Parathyroid adenoma (tissue), 2 donors: ENCODE results near the gene IL1RAPL2.

Experiments
- H2AFZ ChIP-seq: fragments of 300-600 bp; sonication (generic); one replicate; pipeline ENCODE4 v1.7.0; 2017; ENCODE audit warnings: antibody characterized with exemption, mild to moderate bottlenecking
- H3K27ac ChIP-seq: fragments of 300-600 bp; sonication (generic); one replicate; pipeline ENCODE4 v1.7.0; 2017
- H3K27me3 ChIP-seq: fragments of 300-600 bp; sonication (generic); one replicate; pipeline ENCODE4 v1.7.0; 2017; ENCODE audit warnings: low read length; ENCODE audit not compliant: control insufficient read depth, insufficient read depth
- H3K36me3 ChIP-seq: fragments of 300-600 bp; sonication (generic); one replicate; pipeline ENCODE4 v1.7.0; 2017; ENCODE audit warnings: low read length; ENCODE audit not compliant: control insufficient read depth, insufficient read depth
- H3K4me1 ChIP-seq: fragments of 300-600 bp; sonication (generic); one replicate; pipeline ENCODE4 v1.7.0; 2017; ENCODE audit warnings: control low read depth
- H3K4me2 ChIP-seq: fragments of 300-600 bp; sonication (generic); one replicate; pipeline ENCODE4 v1.7.0; 2017; ENCODE audit warnings: low read length
- H3K4me3 ChIP-seq: fragments of 300-600 bp; sonication (generic); one replicate; pipeline ENCODE4 v1.7.0; 2017; ENCODE audit warnings: low read depth, low read length
- H3K79me2 ChIP-seq: fragments of 300-600 bp; sonication (generic); one replicate; pipeline ENCODE4 v1.7.0; 2017; ENCODE audit warnings: control low read depth
- H3K9ac ChIP-seq: fragments of 300-600 bp; sonication (generic); one replicate; pipeline ENCODE4 v1.7.0; 2017; ENCODE audit warnings: mild to moderate bottlenecking
- H3K9me3 ChIP-seq: fragments of 300-600 bp; sonication (generic); one replicate; pipeline ENCODE4 v1.7.0; 2017; ENCODE audit warnings: low read length; ENCODE audit not compliant: control insufficient read depth
- CTCF ChIP-seq: fragments of 300-600 bp; sonication (generic); IDR thresholded peaks from one replicate; pipeline ENCODE4 v1.7.0; 2017; ENCODE audit warnings: antibody characterized with exemption, mild to moderate bottlenecking
- donor health status: primary hyperparathyroidism.

Gene IL1RAPL2

GRCh38 chrX:104568304-104568915 lies 2.4 kb downstream of the IL1RAPL2 start:
- no peak overlapping the region for H3K9ac ChIP-seq
- H3K36me3 ChIP-seq, result no peaks in the 10 kb centered on the region
- TF ChIP-seq CTCF, result no peak
- no peak overlapping the region for H3K4me2 ChIP-seq
- H3K4me1 ChIP-seq, result no peaks in the 10 kb centered on the region
- H3K27ac ChIP-seq, result no peak overlapping the region
- H3K4me3 ChIP-seq, result no peak overlapping the region
- H3K27me3 ChIP-seq, result no peaks in the 10 kb centered on the region
- no peaks in the 10 kb centered on the region for H3K79me2 ChIP-seq
- H2AFZ ChIP-seq, result no peak overlapping the region
- H3K9me3 ChIP-seq, result no peaks in the 10 kb centered on the region

DNA sequence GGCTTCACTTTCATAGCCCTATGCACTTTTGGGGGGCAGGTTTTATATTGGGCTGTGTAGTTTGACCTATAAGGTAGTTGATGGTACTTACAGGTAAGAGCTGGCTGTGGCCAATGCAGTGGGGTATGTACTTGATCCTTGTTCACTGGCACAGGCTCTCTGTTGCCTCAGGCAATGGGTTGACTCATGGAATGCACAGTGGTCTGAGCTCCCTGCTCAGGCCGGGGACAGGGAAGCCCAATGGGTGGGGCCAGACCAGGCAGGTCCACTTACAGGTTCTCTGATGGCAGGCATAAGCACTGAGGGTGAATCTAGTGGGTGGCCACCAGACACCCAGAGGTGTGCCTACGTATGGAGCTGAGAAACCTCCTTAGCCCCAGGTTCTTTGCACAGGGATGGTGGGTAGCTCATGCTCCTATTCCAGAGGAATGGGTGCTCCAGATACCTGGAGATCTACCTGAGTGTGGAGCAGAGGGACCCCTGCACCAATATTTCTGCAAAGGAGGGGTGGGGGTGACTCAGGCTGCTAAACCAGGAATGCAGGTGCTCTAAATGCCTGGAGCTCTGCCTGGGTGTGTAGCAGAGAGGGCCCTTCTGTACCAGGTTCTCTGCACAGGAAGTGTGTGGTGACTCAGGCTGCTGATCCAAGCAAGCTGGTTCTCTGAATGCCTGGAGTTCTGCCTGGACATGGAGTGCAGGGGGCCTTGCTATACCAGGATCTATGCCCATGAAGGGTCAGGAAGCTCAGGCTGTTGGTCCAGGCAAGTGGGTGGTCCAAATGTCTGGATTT lies 52.3 kb downstream of the IL1RAPL2 start:
- Histone ChIP-seq H3K4me1 (no peaks in the 10 kb centered on the region), H3K79me2 (no peaks in the 10 kb centered on the region), H3K9me3 (no peaks in the 10 kb centered on the region), H3K27ac (no peak overlapping the region), H3K27me3 (no peaks in the 10 kb centered on the region), H3K4me2 (no peak overlapping the region), H3K4me3 (no peak overlapping the region), H3K9ac (no peak overlapping the region), H2AFZ (no peak overlapping the region), H3K36me3 (no peaks in the 10 kb centered on the region)
- no peak for TF ChIP-seq CTCF

GRCh38 chrX:104621781-104622180 lies 55.8 kb downstream of the IL1RAPL2 start:
- Histone ChIP-seq H3K4me2 (no peak overlapping the region), H3K9ac (no peak overlapping the region), H3K27me3 (no peaks in the 10 kb centered on the region), H3K27ac (no peak overlapping the region), H3K9me3 (no peaks in the 10 kb centered on the region), H3K79me2 (no peaks in the 10 kb centered on the region), H3K4me3 (no peak overlapping the region), H3K4me1 (no peaks in the 10 kb centered on the region), H2AFZ (no peak overlapping the region), H3K36me3 (no peaks in the 10 kb centered on the region)
- no peak for TF ChIP-seq CTCF

- H3K79me2 ChIP-seq, result no peaks in the 10 kb centered on the region
- H3K27me3 ChIP-seq, result no peaks in the 10 kb centered on the region
- H2AFZ ChIP-seq, result no peak overlapping the region
- no peak overlapping the region for H3K4me3 ChIP-seq
- H3K27ac ChIP-seq, result no peak overlapping the region
- H3K9ac ChIP-seq, result no peak overlapping the region
- no peak overlapping the region for H3K4me2 ChIP-seq
- H3K9me3 ChIP-seq, result no peaks in the 10 kb centered on the region
- H3K4me1 ChIP-seq, result no peaks in the 10 kb centered on the region
- no peak for TF ChIP-seq CTCF
- H3K36me3 ChIP-seq, result no peaks in the 10 kb centered on the region
Observed at GRCh38 chrX:104641176-104641575, 75.2 kb downstream of the IL1RAPL2 start.

DNA sequence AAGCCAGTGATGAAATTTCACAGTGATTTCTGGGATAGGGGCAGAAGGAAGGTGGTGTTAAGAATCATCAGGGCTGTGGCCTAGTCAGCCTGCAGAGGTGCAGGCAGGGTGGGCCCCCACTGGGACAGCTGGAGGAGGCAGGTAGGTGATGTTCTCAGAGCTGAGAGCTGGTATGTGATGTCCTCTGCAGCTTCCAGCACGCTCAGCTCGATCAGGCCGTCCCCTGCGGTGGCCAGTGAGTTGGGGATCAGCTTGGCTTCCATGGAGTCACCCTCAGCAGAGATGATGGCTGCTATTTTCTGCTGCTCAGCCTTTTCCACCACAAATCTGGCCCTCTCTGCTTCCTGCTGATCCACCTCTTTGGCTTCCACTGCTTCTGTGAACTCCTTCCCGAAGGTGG lies 81.1 kb downstream of the IL1RAPL2 start:
- no peak for TF ChIP-seq CTCF
- H3K79me2 ChIP-seq, result no peaks in the 10 kb centered on the region
- no peak overlapping the region for H3K4me3 ChIP-seq
- no peaks in the 10 kb centered on the region for H3K36me3 ChIP-seq
- no peak overlapping the region for H2AFZ ChIP-seq
- no peak overlapping the region for H3K27ac ChIP-seq
- H3K9me3 ChIP-seq, result no peaks in the 10 kb centered on the region
- no peak overlapping the region for H3K4me2 ChIP-seq
- H3K4me1 ChIP-seq, result no peaks in the 10 kb centered on the region
- no peaks in the 10 kb centered on the region for H3K27me3 ChIP-seq
- no peak overlapping the region for H3K9ac ChIP-seq
